ENCODE measurements around the gene TAF13.

Gene TAF13

GRCh38 chr1:109104364-109105151 lies 28.8 kb upstream of the TAF13 start:
- Mint-ChIP-seq H3K36me3 (peaks cover 11 to 25% of the 10 kb centered on the region in 2 donors), H3K9me3 (no peaks in the 10 kb centered on the region), H3K4me1 (peaks cover 7 to 22% of the 10 kb centered on the region in 2 donors), H3K27ac (no peak overlapping the region), H3K4me3 (no peak overlapping the region), H3K27me3 (peaks cover 0 to 3% of the 10 kb centered on the region in 2 donors)
- ATAC-seq (replicated peaks) (no peak), DNase-seq (no peak)

DNA sequence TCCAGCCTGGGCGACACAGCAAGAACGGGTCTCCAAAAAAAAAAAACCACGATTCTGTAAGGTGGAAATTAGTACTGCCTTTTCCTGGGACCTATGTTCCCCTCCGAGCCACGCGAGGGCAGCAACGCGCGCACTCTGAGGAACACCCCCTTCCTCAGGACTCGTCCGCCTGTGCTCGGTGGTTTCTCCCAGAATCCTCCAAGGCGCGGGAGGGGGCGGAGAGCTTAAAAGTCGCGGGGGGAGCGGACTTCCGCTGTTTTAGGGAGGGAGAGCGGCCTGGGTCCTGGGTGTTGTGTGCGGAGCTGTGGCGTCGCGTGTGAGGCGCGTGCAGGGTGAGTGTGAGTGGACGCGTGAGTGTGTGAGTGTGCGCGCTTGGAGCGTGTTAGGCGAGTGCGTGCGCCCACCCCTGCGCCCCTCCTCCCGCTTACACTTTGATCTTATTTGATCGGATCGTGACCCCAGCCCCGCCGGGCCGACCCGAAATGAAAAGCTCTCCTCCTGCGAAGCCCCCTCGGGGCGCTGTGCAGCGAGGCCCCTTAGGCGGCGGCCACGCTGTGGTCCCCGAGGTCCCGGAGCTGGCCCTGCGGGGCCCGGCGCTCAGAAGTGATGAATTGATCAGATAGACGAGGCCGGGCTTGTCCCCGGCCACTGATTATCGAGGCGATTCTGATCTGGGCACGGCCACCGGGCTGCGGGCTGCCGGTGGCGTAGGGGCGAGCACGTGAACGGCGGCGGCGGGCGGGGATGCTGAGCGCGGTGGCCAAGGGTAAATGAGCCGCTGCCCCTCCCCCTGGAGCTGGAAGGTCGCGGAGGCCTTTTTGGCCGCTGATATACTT lies 24.4 kb upstream of the TAF13 start:
- Mint-ChIP-seq H3K9me3 (no peaks in the 10 kb centered on the region), H3K4me3 (peak overlapping the region; percentile 95 to 97), H3K4me1 (peaks cover 4 to 16% of the 10 kb centered on the region in 2 donors), H3K27ac (peak overlapping the region; percentile 99), H3K27me3 (peaks cover 0 to 3% of the 10 kb centered on the region in 2 donors), H3K36me3 (peaks cover 12 to 25% of the 10 kb centered on the region in 2 donors)
- ATAC-seq (replicated peaks): peak; percentile 92 to 93
- DNase-seq: peak; percentile 96

DNA sequence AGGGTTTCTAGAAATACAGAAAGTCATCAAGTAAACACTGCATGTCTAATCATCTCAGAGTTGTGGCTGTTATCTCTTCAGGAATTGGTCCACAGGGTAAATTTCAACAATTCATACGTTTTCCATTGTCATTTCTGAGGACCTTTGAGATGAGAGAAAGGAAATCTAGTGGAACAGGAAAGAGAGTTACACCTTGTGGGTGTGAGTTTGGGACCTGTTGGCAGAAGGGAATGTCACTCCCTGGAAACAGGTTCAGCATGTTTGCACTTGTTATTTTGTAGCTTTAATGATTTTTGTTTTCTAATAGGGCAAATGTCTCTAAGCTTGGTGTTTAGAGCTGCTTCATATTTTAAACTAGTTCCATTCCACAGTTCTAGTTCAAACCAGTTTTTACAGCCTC lies 20.3 kb upstream of the TAF13 start:
- no peak overlapping the region for H3K27ac Mint-ChIP-seq
- H3K4me1 Mint-ChIP-seq: peaks cover 11 to 29% of the 10 kb centered on the region in 2 donors
- DNase-seq (no peak), ATAC-seq (replicated peaks) (no peak)
- peaks cover 0 to 3% of the 10 kb centered on the region in 2 donors for H3K27me3 Mint-ChIP-seq
- no peaks in the 10 kb centered on the region for H3K9me3 Mint-ChIP-seq
- no peak overlapping the region for H3K4me3 Mint-ChIP-seq
- peaks cover 14 to 15% of the 10 kb centered on the region in 2 donors for H3K36me3 Mint-ChIP-seq

GRCh38 chr1:109095631-109096030 lies 19.8 kb upstream of the TAF13 start:
- peaks cover 10 to 12% of the 10 kb centered on the region in 2 donors for H3K36me3 Mint-ChIP-seq
- peaks cover 0 to 3% of the 10 kb centered on the region in 2 donors for H3K27me3 Mint-ChIP-seq
- no peak for ATAC-seq (replicated peaks)
- no peak for DNase-seq
- H3K9me3 Mint-ChIP-seq: no peaks in the 10 kb centered on the region
- H3K27ac Mint-ChIP-seq: no peak overlapping the region
- H3K4me3 Mint-ChIP-seq: no peak overlapping the region
- peaks cover 11 to 24% of the 10 kb centered on the region in 2 donors for H3K4me1 Mint-ChIP-seq

- ATAC-seq (replicated peaks): no peak
- Mint-ChIP-seq H3K4me3 (no peak overlapping the region), H3K4me1 (peaks cover 11 to 26% of the 10 kb centered on the region in 2 donors), H3K36me3 (peaks cover 12 to 13% of the 10 kb centered on the region in 2 donors), H3K27ac (no peak overlapping the region), H3K9me3 (no peaks in the 10 kb centered on the region), H3K27me3 (peaks cover 0 to under 1% of the 10 kb centered on the region in 2 donors)
- DNase-seq: no peak
Observed at GRCh38 chr1:109094871-109095270, 19.1 kb upstream of the TAF13 start.

DNA sequence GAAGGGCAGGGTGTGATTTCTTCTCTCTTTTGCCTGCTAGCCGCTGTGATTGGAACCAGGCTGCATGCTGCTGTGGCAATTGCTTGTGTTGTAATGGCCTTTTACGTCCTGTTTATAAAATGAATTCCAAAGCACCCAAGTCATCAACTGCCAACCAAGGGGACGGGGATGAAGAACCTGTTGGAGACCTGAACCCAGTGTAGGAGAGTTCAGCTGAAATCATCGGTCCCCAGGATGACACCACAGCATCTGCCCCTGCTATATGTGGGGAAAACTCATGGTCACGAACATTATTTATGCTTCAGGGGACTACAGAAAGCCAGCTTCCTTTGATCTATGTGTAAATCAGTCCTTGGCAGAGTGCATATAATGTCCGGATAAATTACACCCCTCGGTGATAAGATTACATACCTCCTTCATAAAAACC lies 18.6 kb upstream of the TAF13 start:
- ATAC-seq (replicated peaks) (no peak), DNase-seq (no peak)
- H3K4me3 Mint-ChIP-seq: no peak overlapping the region
- H3K9me3 Mint-ChIP-seq: no peaks in the 10 kb centered on the region
- H3K4me1 Mint-ChIP-seq: peaks cover 10 to 25% of the 10 kb centered on the region in 2 donors
- H3K27ac Mint-ChIP-seq: no peak overlapping the region
- peaks cover 13 to 15% of the 10 kb centered on the region in 2 donors for H3K36me3 Mint-ChIP-seq
- H3K27me3 Mint-ChIP-seq: no peaks in the 10 kb centered on the region

- no peaks in the 10 kb centered on the region for H3K9me3 Mint-ChIP-seq
- H3K27me3 Mint-ChIP-seq: no peaks in the 10 kb centered on the region
- DNase-seq (no peak), ATAC-seq (replicated peaks) (peak in 1 of 2 donors; percentile 16)
- H3K27ac Mint-ChIP-seq: peak overlapping the region; percentile 93
- H3K4me3 Mint-ChIP-seq: peak overlapping the region; percentile 92 to 96
- peaks cover 11 to 25% of the 10 kb centered on the region in 2 donors for H3K4me1 Mint-ChIP-seq
- peaks cover 13 to 20% of the 10 kb centered on the region in 2 donors for H3K36me3 Mint-ChIP-seq
Observed at GRCh38 chr1:109091839-109092193, 16.0 kb upstream of the TAF13 start.

DNA sequence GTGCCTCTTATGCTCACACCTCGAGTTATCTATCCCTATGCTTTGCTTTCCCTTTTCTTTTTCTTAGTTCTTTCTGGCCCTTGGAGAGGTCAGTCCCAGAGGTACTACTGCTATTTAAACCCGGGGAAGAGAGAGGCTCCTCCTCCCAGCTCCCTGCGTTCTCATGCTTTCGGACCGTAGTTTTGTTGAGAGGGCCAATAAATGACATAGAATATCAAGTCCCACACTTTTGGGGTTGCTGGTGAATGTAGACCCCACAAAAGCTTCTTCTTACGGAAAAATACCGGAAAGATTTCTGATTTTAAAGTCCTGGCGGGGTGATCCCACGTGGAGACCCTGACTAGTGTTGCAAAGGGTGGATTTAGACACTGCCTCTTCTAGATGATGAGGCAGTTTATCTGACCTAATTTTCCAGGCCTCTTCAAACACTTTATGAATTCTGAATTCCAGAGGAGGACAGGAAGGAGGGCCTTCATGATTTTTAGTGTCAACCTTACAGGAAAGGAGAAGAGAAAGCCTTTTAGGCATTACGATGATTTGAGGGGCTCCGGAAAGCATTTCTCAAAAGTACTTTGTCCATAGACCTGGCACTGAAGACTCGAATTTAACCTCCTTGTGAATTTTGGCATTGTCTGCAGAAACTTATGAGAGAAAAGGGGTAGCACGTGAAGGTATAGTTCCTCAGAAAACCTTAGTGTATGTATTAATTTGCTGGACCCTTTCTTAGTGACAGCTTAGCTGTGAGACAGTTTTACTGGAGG lies 15.5 kb upstream of the TAF13 start:
- no peaks in the 10 kb centered on the region for H3K9me3 Mint-ChIP-seq
- peak overlapping the region; percentile 93 for H3K27ac Mint-ChIP-seq
- DNase-seq: no peak
- ATAC-seq (replicated peaks): peak; percentile 71 to 74
- H3K36me3 Mint-ChIP-seq: peaks cover 13 to 20% of the 10 kb centered on the region in 2 donors
- H3K27me3 Mint-ChIP-seq: no peaks in the 10 kb centered on the region
- H3K4me1 Mint-ChIP-seq: peaks cover 11 to 25% of the 10 kb centered on the region in 2 donors
- peak overlapping the region; percentile 92 to 96 for H3K4me3 Mint-ChIP-seq

DNA sequence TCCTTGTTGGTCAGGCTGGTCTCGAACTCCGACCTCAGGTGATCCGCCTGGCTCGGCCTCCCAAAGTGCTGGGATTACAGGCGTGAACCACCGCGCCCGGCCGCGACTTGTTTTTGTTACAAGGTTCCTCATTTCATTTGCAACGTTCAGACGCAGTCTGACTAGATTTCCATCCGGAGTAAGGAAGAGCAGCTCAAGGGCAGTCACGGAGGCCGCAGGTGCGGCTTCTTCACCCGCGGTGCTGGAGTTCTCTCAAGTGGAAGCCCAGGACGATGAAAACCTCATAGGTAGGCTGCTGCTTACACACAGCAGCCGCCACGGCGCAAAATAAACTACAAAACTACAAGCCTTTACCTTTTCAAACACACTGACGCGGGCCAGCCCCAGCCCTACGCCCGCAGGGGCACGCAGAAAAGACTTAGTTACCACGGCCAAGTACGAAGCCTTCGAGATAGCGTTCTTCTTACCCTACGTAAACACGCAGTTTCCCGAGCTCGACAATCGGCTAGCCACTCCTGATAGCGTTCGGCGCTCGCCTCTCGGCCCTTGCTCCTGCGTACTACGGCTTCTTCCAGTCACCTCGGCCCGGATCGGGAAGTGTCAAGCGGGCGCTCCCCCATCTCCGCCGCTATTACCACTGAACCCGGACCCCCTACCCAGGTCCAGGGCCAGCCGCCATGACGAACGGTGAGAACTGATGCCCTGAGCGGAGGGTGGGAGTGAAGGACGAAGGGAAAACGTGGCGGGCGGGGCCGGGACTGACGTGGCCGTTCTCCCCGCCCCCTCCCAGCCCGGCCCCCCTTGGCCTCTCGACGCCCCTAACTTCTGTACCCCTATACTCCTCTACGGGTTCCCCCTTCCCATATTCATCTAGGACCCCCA lies 14.6 kb upstream of the TAF13 start, which contains the start of gene TMEM167B:
TSS of gene TMEM167B (plus strand) at position 569 of the 882 bp plus-strand sequence. CDS start at position 678, 109 bp downstream.
- H3K27me3 Mint-ChIP-seq: no peaks in the 10 kb centered on the region
- peak within 1 kb of the TSS; percentile 92 to 96 for H3K4me3 Mint-ChIP-seq
- H3K4me1 Mint-ChIP-seq: peaks cover 11 to 25% of the 10 kb centered on the region in 2 donors
- no peaks in the 10 kb centered on the region for H3K9me3 Mint-ChIP-seq
- peaks cover 13 to 20% of the 10 kb centered on the region in 2 donors for H3K36me3 Mint-ChIP-seq
- DNase-seq (peak; percentile 88), ATAC-seq (replicated peaks) (peak; percentile 87 to 91)
- peak within 1 kb of the TSS; percentile 93 for H3K27ac Mint-ChIP-seq

DNA sequence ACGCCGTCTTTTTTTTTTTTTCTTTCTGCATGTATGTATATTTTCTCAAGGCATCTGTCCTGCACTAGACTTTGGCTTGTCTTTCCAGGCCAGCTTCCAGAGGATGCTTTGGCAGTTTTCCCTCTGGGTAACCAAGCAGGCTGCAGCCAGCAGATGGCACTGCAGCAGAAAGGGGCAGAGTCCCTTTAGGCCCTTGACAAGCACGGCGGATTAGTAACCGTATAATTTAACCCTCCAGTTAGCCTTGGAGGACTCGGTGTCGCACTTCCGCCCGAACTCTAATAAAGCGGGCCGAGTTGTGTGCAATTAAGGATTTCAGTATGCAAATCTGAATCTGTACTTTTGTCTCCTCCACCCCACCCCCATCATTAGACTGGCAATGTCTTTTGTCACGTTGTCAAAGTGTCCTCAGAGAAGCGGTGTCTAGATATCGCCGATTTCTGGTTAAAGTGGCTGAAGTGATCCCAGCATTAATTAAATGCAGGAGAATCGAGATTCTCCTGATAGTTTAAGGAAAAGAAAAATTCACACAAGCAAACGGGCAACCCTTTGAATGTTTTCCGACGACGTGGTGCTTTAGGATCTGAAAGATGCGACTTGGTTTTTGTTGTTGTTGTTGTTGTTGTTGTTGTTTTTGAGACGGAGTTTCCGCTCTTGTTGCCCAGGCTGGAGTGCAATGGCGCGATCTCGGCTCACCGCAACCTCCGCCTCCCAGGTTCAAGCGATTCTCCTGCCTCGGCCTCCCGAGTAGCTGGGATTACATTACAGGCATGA lies 13.6 kb upstream of the TAF13 start:
- DNase-seq (no peak), ATAC-seq (replicated peaks) (no peak)
- H3K27me3 Mint-ChIP-seq: no peaks in the 10 kb centered on the region
- H3K4me3 Mint-ChIP-seq: peak overlapping the region; percentile 92 to 96
- H3K4me1 Mint-ChIP-seq: peaks cover 11 to 25% of the 10 kb centered on the region in 2 donors
- no peaks in the 10 kb centered on the region for H3K9me3 Mint-ChIP-seq
- peak overlapping the region; percentile 93 for H3K27ac Mint-ChIP-seq
- peaks cover 13 to 20% of the 10 kb centered on the region in 2 donors for H3K36me3 Mint-ChIP-seq

- ATAC-seq (replicated peaks) (peak; percentile 12 to 18), DNase-seq (no peak)
- H3K4me3 Mint-ChIP-seq: no peak overlapping the region
- peaks cover 2 to 12% of the 10 kb centered on the region in 2 donors for H3K36me3 Mint-ChIP-seq
- no peaks in the 10 kb centered on the region for H3K9me3 Mint-ChIP-seq
- H3K4me1 Mint-ChIP-seq: peaks cover 1 to 2% of the 10 kb centered on the region in 2 donors
- no peak overlapping the region for H3K27ac Mint-ChIP-seq
- H3K27me3 Mint-ChIP-seq: peaks cover 0 to 3% of the 10 kb centered on the region in 2 donors
Observed at GRCh38 chr1:109084563-109085517, 9.0 kb upstream of the TAF13 start.

DNA sequence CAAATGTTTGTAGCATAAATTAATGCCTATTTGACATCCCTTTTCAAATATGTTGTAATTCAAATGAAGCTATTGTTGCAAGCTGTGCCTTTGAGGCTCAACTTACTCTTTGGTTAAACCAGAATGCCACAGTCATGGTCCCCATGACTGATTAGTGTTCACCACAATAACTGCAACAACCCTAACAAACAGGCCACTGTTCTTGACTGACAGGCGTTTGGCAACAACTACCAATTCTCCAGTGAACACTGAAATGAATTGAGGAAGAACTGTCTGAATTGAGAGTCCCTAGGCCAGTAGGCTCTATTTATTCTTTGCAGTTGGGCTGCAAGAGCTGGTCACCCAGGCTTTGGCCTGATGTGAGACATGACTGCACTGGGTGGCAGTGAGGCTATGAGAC lies 8.1 kb upstream of the TAF13 start:
- no peak for DNase-seq
- peaks cover 0 to 3% of the 10 kb centered on the region in 2 donors for H3K27me3 Mint-ChIP-seq
- no peak for ATAC-seq (replicated peaks)
- no peaks in the 10 kb centered on the region for H3K9me3 Mint-ChIP-seq
- H3K27ac Mint-ChIP-seq: no peak overlapping the region
- H3K4me3 Mint-ChIP-seq: no peak overlapping the region
- H3K36me3 Mint-ChIP-seq: peaks cover 0 to 4% of the 10 kb centered on the region in 2 donors
- H3K4me1 Mint-ChIP-seq: no peaks in the 10 kb centered on the region

Measured in stimulated activated naive B cell treated with anti-CD40 and anti-IgM and Interleukin-4, amounts not matched to agents 10 μg/mL and 1 μg/mL and 100 μg/mL, for 72 hours (primary cell).